HepG2 (cell line): ENCODE data around the gene AFF1. TPM values are rescaled to one million over a fixed set of nuclear protein-coding genes. Genes with fewer than 3 reads are reported as not detected.

ENCODE experiments used
- ATF1 ChIP-seq: IDR thresholded peaks from 2 replicates; pipeline ENCODE4 v1.6.1; 2016; ENCODE audit warnings: mild to moderate bottlenecking, control low read depth
- BHLHE40 ChIP-seq: IDR thresholded peaks from 2 replicates; pipeline ENCODE4 v1.6.1; 2011; ENCODE audit warnings: low read length, improper control_type of control experiment
- BORCS8-MEF2B ChIP-seq: sonication (generic); formaldehyde crosslinking; IDR thresholded peaks from 2 replicates; pipeline ENCODE4 v1.8.0; 2022; ENCODE audit warnings: mild to moderate bottlenecking, missing genetic modification reagents
- CBX5 ChIP-seq: sonication (generic); formaldehyde crosslinking; IDR thresholded peaks from 2 replicates; pipeline ENCODE4 v1.4.0; 2020; ENCODE audit warnings: missing genetic modification reagents, borderline replicate concordance
- ETV5 ChIP-seq: IDR thresholded peaks from 2 replicates; pipeline ENCODE4 v1.6.1; 2018; ENCODE audit warnings: missing biosample characterization, missing genetic modification reagents, inconsistent platforms, borderline replicate concordance
- FOSL1 ChIP-seq: sonication (generic); formaldehyde crosslinking; IDR thresholded peaks from 2 replicates; pipeline ENCODE4 v1.9.0; 2021; ENCODE audit warnings: missing genetic modification reagents, borderline replicate concordance
- GLI4 ChIP-seq: sonication (generic); formaldehyde crosslinking; IDR thresholded peaks from 2 replicates; pipeline ENCODE4 v1.5.1; 2020; ENCODE audit warnings: missing genetic modification reagents, mild to moderate bottlenecking, moderate library complexity, borderline replicate concordance
- HOXA7 ChIP-seq: sonication (generic); formaldehyde crosslinking; IDR thresholded peaks from 2 replicates; pipeline ENCODE4 v1.8.1; 2022; ENCODE audit warnings: mild to moderate bottlenecking, missing genetic modification reagents, moderate library complexity
- IKZF1 ChIP-seq: fragments of 450-650 bp; IDR thresholded peaks from 2 replicates; pipeline ENCODE4 v1.7.1; 2016
- MXD4 ChIP-seq: IDR thresholded peaks from 2 replicates; pipeline ENCODE4 v1.6.1; 2016; ENCODE audit warnings: mild to moderate bottlenecking, missing biosample characterization, missing genetic modification reagents
- NCOA5 ChIP-seq: sonication (generic); formaldehyde crosslinking; IDR thresholded peaks from 2 replicates; pipeline ENCODE4 v1.4.0; 2020; ENCODE audit warnings: missing genetic modification reagents
- NR2F2 ChIP-seq: IDR thresholded peaks from 2 replicates; pipeline ENCODE4 v1.6.1; 2012; ENCODE audit warnings: low read depth, inconsistent platforms, borderline replicate concordance
- RARA ChIP-seq: IDR thresholded peaks from 2 replicates; pipeline ENCODE4 v1.6.1; 2016; ENCODE audit warnings: missing genetic modification reagents, missing compliant biosample characterization
- REL ChIP-seq: sonication (generic); formaldehyde crosslinking; conservative IDR thresholded peaks from 2 replicates; pipeline ENCODE4 v1.8.0; 2022; ENCODE audit warnings: mild to moderate bottlenecking, missing genetic modification reagents, moderate library complexity
- SOX13 ChIP-seq, 3 experiments: fragments of 450-650 bp in 1 of 3; sonication (generic) in 1 of 3; formaldehyde crosslinking in 1 of 3; IDR thresholded peaks in 2 of 3; conservative IDR thresholded peaks in 1 of 3; 2 replicates each; pipeline versions ENCODE4 v1.5.0 to v1.6.1; 2016 to 2020; ENCODE audit warnings: antibody characterized with exemption in 1 of 3, mild to moderate bottlenecking in 1 of 3, missing compliant biosample characterization in 1 of 3, missing genetic modification reagents in 1 of 3, moderate library complexity in 1 of 3
- SP1 ChIP-seq, 2 experiments: fragments of 450-650 bp in 1 of 2; sonication (generic) in 1 of 2; formaldehyde crosslinking in 1 of 2; IDR thresholded peaks; 2 replicates each; pipeline versions ENCODE4 v1.4.0 to v1.6.1; 2016 to 2020; ENCODE audit warnings: missing genetic modification reagents in 1 of 2
- TBP ChIP-seq: sonication (generic); formaldehyde crosslinking; IDR thresholded peaks from 2 replicates; pipeline ENCODE4 v1.5.0; 2020; ENCODE audit warnings: missing genetic modification reagents
- ZFYVE20 ChIP-seq: sonication (generic); formaldehyde crosslinking; IDR thresholded peaks from 2 replicates; pipeline ENCODE4 v1.8.0; 2023; ENCODE audit warnings: low read depth, mild to moderate bottlenecking, moderate library complexity, missing genetic modification reagents, borderline replicate concordance
- ZKSCAN1 ChIP-seq: fragments of 150-350 bp; IDR thresholded peaks from 2 replicates; pipeline ENCODE4 v1.6.1; 2014; ENCODE audit warnings: low read length
- ZNF282 ChIP-seq: fragments of 450-650 bp; IDR thresholded peaks from 2 replicates; pipeline ENCODE4 v1.6.1; 2018; ENCODE audit not compliant: partially characterized antibody
- ZNF382 ChIP-seq: sonication (generic); formaldehyde crosslinking; IDR thresholded peaks from 2 replicates; pipeline ENCODE4 v1.5.0; 2020; ENCODE audit warnings: missing genetic modification reagents, mild to moderate bottlenecking, borderline replicate concordance
- ZNF432 ChIP-seq: sonication (generic); formaldehyde crosslinking; IDR thresholded peaks from 2 replicates; pipeline ENCODE4 v1.5.0; 2020; ENCODE audit warnings: missing genetic modification reagents, mild to moderate bottlenecking, borderline replicate concordance
- ZNF562 ChIP-seq: sonication (generic); formaldehyde crosslinking; IDR thresholded peaks from 2 replicates; pipeline ENCODE4 v1.8.0; 2022; ENCODE audit warnings: missing genetic modification reagents, borderline replicate concordance
- polyA plus RNA-seq, 8 experiments: library from polyadenylated mRNA; depleted of rRNA in 3 of 8; stranded (reverse) in 7 of 8; unstranded in 1 of 8; fragments of >200 nt; fragmentation: Illumina TruSeq in 4 of 8; extraction: Trizol in 4 of 8; gene quantifications; 2 replicates each; pipeline versions ENCODE4 v1.2.1 to v1.2.3, GENCODE V29; 2011 to 2016; ENCODE audit warnings: low read depth in 4 of 8, missing spikeins in 1 of 8, mixed read lengths in 1 of 8; ENCODE audit not compliant: insufficient read depth in 1 of 8
- total RNA-seq, 5 experiments: library from RNA; depleted of rRNA; stranded (reverse); fragments of >200 nt; fragmentation: Illumina TruSeq; extraction: Trizol; gene quantifications; 2 replicates each; pipeline ENCODE4 v1.2.3, GENCODE V29; 2016; ENCODE audit warnings: low read depth in 1 of 5
- TF ChIP-seq, protein P1 (sequence below): sonication (generic); formaldehyde crosslinking; IDR thresholded peaks from 2 replicates; pipeline ENCODE4 v1.4.0; 2020; ENCODE audit warnings: low read depth, mild to moderate bottlenecking, missing genetic modification reagents
- TF ChIP-seq, protein P2 (sequence below): sonication (generic); formaldehyde crosslinking; IDR thresholded peaks from 2 replicates; pipeline ENCODE4 v1.5.0; 2020; ENCODE audit warnings: missing genetic modification reagents
- TF ChIP-seq, protein P3 (sequence below): sonication (generic); formaldehyde crosslinking; IDR thresholded peaks from 2 replicates; pipeline ENCODE4 v1.8.0; 2022; ENCODE audit warnings: mild to moderate bottlenecking, missing genetic modification reagents, moderate library complexity

Gene AFF1
- total and polyA plus RNA-seq, 2 of the 13 experiments (the other 11 are each of a cell fraction or from before 2014, with no cell fraction given): 15.5 to 15.9 TPM

DNA sequence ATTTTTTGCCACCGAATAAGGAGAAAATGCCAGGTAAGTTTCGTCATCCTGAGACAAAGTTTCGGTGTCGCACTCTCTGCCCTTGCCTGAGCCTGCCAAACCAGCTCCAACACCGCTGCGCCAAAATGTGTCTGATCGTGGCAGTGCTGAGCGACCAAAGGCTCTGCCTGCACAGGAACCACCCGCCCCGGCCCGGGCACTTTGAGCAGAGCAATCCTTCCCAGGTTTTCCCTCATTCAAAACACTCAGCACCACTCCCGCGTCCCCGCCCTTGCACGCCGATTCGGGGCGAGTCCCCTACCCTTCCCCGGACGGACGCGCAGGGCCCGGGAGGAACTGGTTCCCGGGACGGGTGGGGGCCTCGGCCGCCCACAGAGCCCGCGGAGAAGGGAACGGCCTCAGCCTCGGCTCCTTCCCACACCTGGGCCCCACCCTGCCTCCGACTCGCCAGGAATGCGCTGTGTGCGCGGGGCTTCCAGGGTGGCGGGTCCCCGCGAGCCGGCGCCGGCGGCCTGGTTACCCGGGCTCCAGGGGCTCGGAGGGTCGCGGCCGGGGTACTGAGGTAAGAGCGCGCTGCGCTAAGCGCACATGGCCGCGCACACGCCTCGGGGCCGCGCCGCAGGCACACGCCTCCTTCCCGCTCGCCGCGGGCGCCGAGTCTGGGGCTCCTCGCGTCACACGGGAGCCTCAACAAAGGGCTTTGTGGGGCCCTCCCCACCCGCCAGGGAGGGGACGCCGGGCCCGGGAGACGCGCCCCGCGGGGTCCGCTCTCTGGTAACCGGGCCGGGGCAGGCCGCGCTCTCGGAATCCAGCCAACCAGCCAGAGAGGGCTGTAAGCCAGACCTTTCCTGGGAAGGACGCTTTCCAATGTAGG is 42.8 kb upstream of the AFF1 start, which contains the start of gene C4orf36 (continued):
- TF ChIP-seq BHLHE40: no peak
- TF ChIP-seq ZFYVE20 (CRISPR knock-in tag): no peak
- no peak for TF ChIP-seq ZNF282
- no peak for TF ChIP-seq HOXA7 (CRISPR knock-in tag)
- TF ChIP-seq IKZF1: no peak
- TF ChIP-seq NCOA5 (CRISPR knock-in tag): no peak
- no peak for TF ChIP-seq TBP
- TF ChIP-seq, protein P1, sequence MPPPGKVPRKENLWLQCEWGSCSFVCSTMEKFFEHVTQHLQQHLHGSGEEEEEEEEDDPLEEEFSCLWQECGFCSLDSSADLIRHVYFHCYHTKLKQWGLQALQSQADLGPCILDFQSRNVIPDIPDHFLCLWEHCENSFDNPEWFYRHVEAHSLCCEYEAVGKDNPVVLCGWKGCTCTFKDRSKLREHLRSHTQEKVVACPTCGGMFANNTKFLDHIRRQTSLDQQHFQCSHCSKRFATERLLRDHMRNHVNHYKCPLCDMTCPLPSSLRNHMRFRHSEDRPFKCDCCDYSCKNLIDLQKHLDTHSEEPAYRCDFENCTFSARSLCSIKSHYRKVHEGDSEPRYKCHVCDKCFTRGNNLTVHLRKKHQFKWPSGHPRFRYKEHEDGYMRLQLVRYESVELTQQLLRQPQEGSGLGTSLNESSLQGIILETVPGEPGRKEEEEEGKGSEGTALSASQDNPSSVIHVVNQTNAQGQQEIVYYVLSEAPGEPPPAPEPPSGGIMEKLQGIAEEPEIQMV (CRISPR knock-in tag): no peak
- TF ChIP-seq ZNF432 (CRISPR knock-in tag): no peak
- TF ChIP-seq BORCS8-MEF2B (CRISPR knock-in tag): no peak
- TF ChIP-seq FOSL1: no peak
- no peak for TF ChIP-seq SOX13 (IDR thresholded peaks at IDR 0.05)
- TF ChIP-seq SOX13 (CRISPR knock-in tag; conservative IDR thresholded peaks at IDR 0.05 in 1 of 2, IDR thresholded peaks at IDR 0.05 in 1 of 2): no peak
- TF ChIP-seq, protein P2, sequence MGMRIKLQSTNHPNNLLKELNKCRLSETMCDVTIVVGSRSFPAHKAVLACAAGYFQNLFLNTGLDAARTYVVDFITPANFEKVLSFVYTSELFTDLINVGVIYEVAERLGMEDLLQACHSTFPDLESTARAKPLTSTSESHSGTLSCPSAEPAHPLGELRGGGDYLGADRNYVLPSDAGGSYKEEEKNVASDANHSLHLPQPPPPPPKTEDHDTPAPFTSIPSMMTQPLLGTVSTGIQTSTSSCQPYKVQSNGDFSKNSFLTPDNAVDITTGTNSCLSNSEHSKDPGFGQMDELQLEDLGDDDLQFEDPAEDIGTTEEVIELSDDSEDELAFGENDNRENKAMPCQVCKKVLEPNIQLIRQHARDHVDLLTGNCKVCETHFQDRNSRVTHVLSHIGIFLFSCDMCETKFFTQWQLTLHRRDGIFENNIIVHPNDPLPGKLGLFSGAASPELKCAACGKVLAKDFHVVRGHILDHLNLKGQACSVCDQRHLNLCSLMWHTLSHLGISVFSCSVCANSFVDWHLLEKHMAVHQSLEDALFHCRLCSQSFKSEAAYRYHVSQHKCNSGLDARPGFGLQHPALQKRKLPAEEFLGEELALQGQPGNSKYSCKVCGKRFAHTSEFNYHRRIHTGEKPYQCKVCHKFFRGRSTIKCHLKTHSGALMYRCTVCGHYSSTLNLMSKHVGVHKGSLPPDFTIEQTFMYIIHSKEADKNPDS (CRISPR knock-in tag): no peak
- 0 out of 2 replicates have a peak, but pooled peaks have one; percentile 22 for TF ChIP-seq CBX5 (CRISPR knock-in tag)
- TF ChIP-seq ZNF562 (CRISPR knock-in tag): no peak
- TF ChIP-seq ZNF382: no peak
- no peak for TF ChIP-seq GLI4 (CRISPR knock-in tag)
- TF ChIP-seq SP1 (IDR thresholded peaks at IDR 0.05): no peak
- no peak for TF ChIP-seq SP1 (CRISPR knock-in tag; IDR thresholded peaks at IDR 0.05)
- TF ChIP-seq NR2F2: no peak
- no peak for TF ChIP-seq ATF1
- TF ChIP-seq, protein P3, sequence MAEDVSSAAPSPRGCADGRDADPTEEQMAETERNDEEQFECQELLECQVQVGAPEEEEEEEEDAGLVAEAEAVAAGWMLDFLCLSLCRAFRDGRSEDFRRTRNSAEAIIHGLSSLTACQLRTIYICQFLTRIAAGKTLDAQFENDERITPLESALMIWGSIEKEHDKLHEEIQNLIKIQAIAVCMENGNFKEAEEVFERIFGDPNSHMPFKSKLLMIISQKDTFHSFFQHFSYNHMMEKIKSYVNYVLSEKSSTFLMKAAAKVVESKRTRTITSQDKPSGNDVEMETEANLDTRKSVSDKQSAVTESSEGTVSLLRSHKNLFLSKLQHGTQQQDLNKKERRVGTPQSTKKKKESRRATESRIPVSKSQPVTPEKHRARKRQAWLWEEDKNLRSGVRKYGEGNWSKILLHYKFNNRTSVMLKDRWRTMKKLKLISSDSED (CRISPR knock-in tag): 0 out of 2 replicates have a peak, but pooled peaks have one; percentile 24
- no peak for TF ChIP-seq RARA (CRISPR knock-in tag)
- no peak for TF ChIP-seq REL (CRISPR knock-in tag)
- no peak for TF ChIP-seq ZKSCAN1
- TF ChIP-seq ETV5 (CRISPR knock-in tag): no peak
- TF ChIP-seq MXD4 (CRISPR knock-in tag): no peak
